Caco-2 (cell line): ENCODE data around the gene MSH3. TPM values are rescaled to one million over a fixed set of nuclear protein-coding genes. Genes with fewer than 3 reads are reported as not detected.

ENCODE experiments used
- BruUV-seq: library from RNA; stranded (reverse); fragments of 400-500 nt; replicated peaks from 2 replicates; lab custom pipeline; 2021; lab: Mats Ljungman, UMichigan
- CTCF ChIA-PET: fragments of 300-600 bp; sonication (Branson Sonifier 250); formaldehyde crosslinking; loops from one replicate; lab custom pipeline; 2022; ENCODE audit warnings: antibody characterized with exemption; lab: Charles Lee
- POLR2A ChIA-PET: fragments of 300-600 bp; sonication (Branson Sonifier 250); formaldehyde crosslinking; loops from one replicate; lab custom pipeline; 2022; ENCODE audit warnings: antibody characterized with exemption; lab: Charles Lee
- DNase-seq, 2 experiments: peaks; one replicate each; pipeline versions ENCODE4 v3.0.0 to v3.0.0-alpha.2; 2020 to 2022
- H3K27me3 ChIP-seq: replicated peaks from 2 replicates; pipeline ENCODE4 v1.6.0; 2011; ENCODE audit warnings: low read length; ENCODE audit not compliant: control insufficient read depth, insufficient read depth
- H3K36me3 ChIP-seq: 2 replicates; pipeline ENCODE4 v1.5.1; 2011; ENCODE audit warnings: low read length; ENCODE audit not compliant: control insufficient read depth, insufficient read depth
- H3K4me1 ChIP-seq: fragments of 250-450 bp; sonication (Bioruptor Pico); 2 replicates; pipeline ENCODE4 v1.5.1; 2020; ENCODE audit warnings: mild to moderate bottlenecking
- H3K4me3 ChIP-seq: 2 replicates; pipeline ENCODE4 v1.5.1; 2011; ENCODE audit warnings: low read depth, mild to moderate bottlenecking, control low read depth, low read length
- H3K9me3 ChIP-seq: fragments of 250-450 bp; sonication (Bioruptor Pico); 2 replicates; pipeline ENCODE4 v1.5.1; 2020; ENCODE audit warnings: mild to moderate bottlenecking, moderate library complexity
- H3K27ac Mint-ChIP-seq: one replicate; pipeline ENCODE4 v1.8.0; 2022; ENCODE audit warnings: mixed read lengths; ENCODE audit not compliant: unreplicated experiment
- H3K27me3 Mint-ChIP-seq: one replicate; pipeline ENCODE4 v1.8.0; 2022; ENCODE audit warnings: mixed read lengths; ENCODE audit not compliant: insufficient read depth, unreplicated experiment
- H3K36me3 Mint-ChIP-seq: one replicate; pipeline ENCODE4 v1.8.0; 2022; ENCODE audit warnings: mild to moderate bottlenecking, mixed read lengths; ENCODE audit not compliant: insufficient read depth, unreplicated experiment
- H3K4me1 Mint-ChIP-seq: one replicate; pipeline ENCODE4 v1.8.0; 2022; ENCODE audit warnings: low read depth, mixed read lengths; ENCODE audit not compliant: unreplicated experiment
- H3K4me3 Mint-ChIP-seq: one replicate; pipeline ENCODE4 v1.8.0; 2022; ENCODE audit warnings: mild to moderate bottlenecking, moderate library complexity, mixed read lengths; ENCODE audit not compliant: unreplicated experiment
- H3K9me3 Mint-ChIP-seq: one replicate; pipeline ENCODE4 v1.8.0; 2022; ENCODE audit warnings: mixed read lengths; ENCODE audit not compliant: unreplicated experiment
- CTCF ChIP-seq, 2 experiments: fragments of 200-600 bp in 1 of 2; IDR thresholded peaks; 1 replicate in 1 of 2; 2 replicates in 1 of 2; pipeline versions ENCODE4 v1.5.1 to v1.8.0; 2011 to 2022; ENCODE audit warnings: antibody characterized with exemption in 1 of 2, control low read depth in 1 of 2, inconsistent platforms in 1 of 2, low read depth in 1 of 2, low read length in 1 of 2, mild to moderate bottlenecking in 1 of 2, moderate library complexity in 1 of 2; ENCODE audit not compliant: insufficient read depth in 1 of 2, severe bottlenecking in 1 of 2, unreplicated experiment in 1 of 2
- intact Hi-C: fragments of 100-400 bp; cut with micrococcal nuclease; formaldehyde crosslinking; loops from one replicate; pipeline ENCODE4 v1.10.0; 2022; ENCODE audit not compliant: unreplicated experiment
- total RNA-seq: library from RNA; stranded (reverse); gene quantifications from 2 replicates; pipeline ENCODE4 v1.2.3, GENCODE V29; 2022

MSH3 gene
- total RNA-seq, 1 experiment from 2014 or later: 17.1 TPM

DNA sequence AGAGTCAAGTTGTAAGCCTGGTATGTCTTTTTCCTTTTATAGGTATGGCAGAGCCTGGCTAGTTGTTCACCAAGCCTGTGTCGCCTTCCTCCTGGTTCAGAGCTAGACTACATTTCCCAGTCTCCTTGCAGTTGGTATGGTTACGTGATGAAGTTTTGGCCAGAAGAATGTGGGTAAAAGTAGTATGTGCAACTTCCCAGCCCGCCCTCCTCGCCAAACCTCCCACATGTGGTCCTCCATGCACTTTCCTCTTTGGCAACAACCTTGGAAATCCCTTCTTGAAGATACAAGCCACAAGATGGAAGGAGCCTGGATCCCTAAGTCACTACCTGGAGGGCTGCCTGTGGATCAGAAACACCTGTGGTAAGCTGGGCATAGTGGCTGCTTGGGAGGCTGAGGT is 36.0 kb upstream of the MSH3 start:
- H3K9me3 Mint-ChIP-seq: no peaks in the 10 kb centered on the region
- TF ChIP-seq CTCF (IDR thresholded peaks at IDR 0.05; ENCODE audit: insufficient read depth in 1 of 2, low read depth in 1 of 2, low read length in 1 of 2, severe bottlenecking in 1 of 2, unreplicated experiment in 1 of 2): no peak
- POLR2A ChIA-PET: no interaction called here
- H3K4me1 Mint-ChIP-seq: no peaks in the 10 kb centered on the region
- Histone ChIP-seq H3K4me3 (no peak overlapping the region), H3K36me3 (no peaks in the 10 kb centered on the region), H3K27me3 (no peaks in the 10 kb centered on the region), H3K4me1 (no peaks in the 10 kb centered on the region), H3K9me3 (no peaks in the 10 kb centered on the region)
- H3K27me3 Mint-ChIP-seq: no peaks in the 10 kb centered on the region
- no peaks in the 10 kb centered on the region for H3K36me3 Mint-ChIP-seq
- CTCF ChIA-PET: no interaction called here
- no peak for DNase-seq
- BruUV-seq: no TSS peak
- intact Hi-C loops: no loop called here
- no peak overlapping the region for H3K27ac Mint-ChIP-seq
- no peak overlapping the region for H3K4me3 Mint-ChIP-seq

DNA sequence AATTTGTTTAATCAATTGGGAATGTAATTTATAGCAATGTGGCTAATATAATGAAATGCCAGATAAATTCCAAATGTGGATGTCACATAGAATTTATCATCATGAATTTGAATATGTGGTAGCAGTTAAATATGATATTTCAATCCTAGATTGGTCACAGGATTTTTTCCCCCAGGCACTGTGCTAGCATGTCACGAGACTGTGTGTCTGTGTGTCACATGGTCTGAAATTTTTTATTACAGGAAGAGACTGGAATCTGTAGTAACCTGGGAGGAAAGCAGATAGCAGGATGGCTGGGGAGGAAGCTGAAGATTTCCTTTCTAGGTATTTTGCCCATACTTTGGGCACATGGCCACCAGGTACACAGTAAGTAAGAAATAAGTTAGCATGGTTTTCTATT is 35.4 kb upstream of the MSH3 start:
- POLR2A ChIA-PET: no interaction called here
- no peaks in the 10 kb centered on the region for H3K4me1 ChIP-seq
- H3K9me3 Mint-ChIP-seq: no peaks in the 10 kb centered on the region
- no peak overlapping the region for H3K4me3 Mint-ChIP-seq
- H3K4me1 Mint-ChIP-seq: no peaks in the 10 kb centered on the region
- H3K27ac Mint-ChIP-seq: no peak overlapping the region
- intact Hi-C loops: no loop called here
- no peaks in the 10 kb centered on the region for H3K9me3 ChIP-seq
- no peak for DNase-seq
- H3K27me3 Mint-ChIP-seq: no peaks in the 10 kb centered on the region
- BruUV-seq: no TSS peak
- no peaks in the 10 kb centered on the region for H3K36me3 ChIP-seq
- H3K27me3 ChIP-seq: no peaks in the 10 kb centered on the region
- no peaks in the 10 kb centered on the region for H3K36me3 Mint-ChIP-seq
- TF ChIP-seq CTCF (IDR thresholded peaks at IDR 0.05; ENCODE audit: insufficient read depth in 1 of 2, low read depth in 1 of 2, low read length in 1 of 2, severe bottlenecking in 1 of 2, unreplicated experiment in 1 of 2): no peak
- no peak overlapping the region for H3K4me3 ChIP-seq
- CTCF ChIA-PET: no interaction called here

DNA sequence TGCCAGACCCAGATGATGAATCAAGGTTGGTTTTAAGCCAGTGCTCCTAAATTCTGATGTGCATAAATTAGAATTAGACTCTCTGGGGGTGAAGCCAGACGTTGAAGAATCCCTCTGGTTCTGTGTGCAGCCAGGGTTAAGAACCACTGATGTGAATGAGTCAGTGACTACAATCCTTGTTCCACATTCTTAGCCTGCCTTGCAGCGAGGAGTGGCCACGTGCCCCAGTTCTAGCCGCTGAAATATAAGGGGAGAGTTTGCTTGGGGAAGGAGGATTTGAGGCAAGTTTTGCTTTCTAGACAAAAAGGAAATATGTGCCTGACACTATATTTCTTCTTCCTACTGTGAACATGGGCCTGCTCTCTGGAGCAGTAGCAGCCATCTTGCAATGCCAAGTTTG is 34.2 kb upstream of the MSH3 start:
- Histone ChIP-seq H3K27me3 (no peaks in the 10 kb centered on the region), H3K9me3 (no peaks in the 10 kb centered on the region), H3K4me3 (no peak overlapping the region), H3K36me3 (no peaks in the 10 kb centered on the region), H3K4me1 (no peaks in the 10 kb centered on the region)
- Mint-ChIP-seq H3K9me3 (no peaks in the 10 kb centered on the region), H3K36me3 (no peaks in the 10 kb centered on the region), H3K27me3 (no peaks in the 10 kb centered on the region), H3K27ac (no peak overlapping the region), H3K4me3 (no peak overlapping the region), H3K4me1 (no peaks in the 10 kb centered on the region)
- no peak for TF ChIP-seq CTCF (IDR thresholded peaks at IDR 0.05; ENCODE audit: insufficient read depth in 1 of 2, low read depth in 1 of 2, low read length in 1 of 2, severe bottlenecking in 1 of 2, unreplicated experiment in 1 of 2)
- no TSS peak for BruUV-seq
- intact Hi-C loops: no loop called here
- no peak for DNase-seq
- ChIA-PET POLR2A (no interaction called here), CTCF (no interaction called here)
